Suprapubic skin (tissue), 3 donors: ENCODE measurements around the gene RPTOR.

ENCODE experiments used
- POLR2A ChIP-seq, 2 donors: fragments of 450-650 bp; IDR thresholded peaks; one replicate each; pipeline ENCODE4 v1.6.1; 2017; ENCODE audit warnings: antibody characterized with exemption in 2 of 2, mild to moderate bottlenecking in 2 of 2, moderate library complexity in 2 of 2
- TF ChIP-seq, protein P1 (sequence below), 2 donors: fragments of 200-600 bp in 1 of 2; fragments of 450-650 bp in 1 of 2; sonication (generic) in 1 of 2; IDR thresholded peaks; one replicate each; pipeline ENCODE4 v1.5.1; 2016 to 2019; ENCODE audit warnings: antibody characterized with exemption in 2 of 2, mild to moderate bottlenecking in 1 of 2, moderate library complexity in 1 of 2

DNA sequence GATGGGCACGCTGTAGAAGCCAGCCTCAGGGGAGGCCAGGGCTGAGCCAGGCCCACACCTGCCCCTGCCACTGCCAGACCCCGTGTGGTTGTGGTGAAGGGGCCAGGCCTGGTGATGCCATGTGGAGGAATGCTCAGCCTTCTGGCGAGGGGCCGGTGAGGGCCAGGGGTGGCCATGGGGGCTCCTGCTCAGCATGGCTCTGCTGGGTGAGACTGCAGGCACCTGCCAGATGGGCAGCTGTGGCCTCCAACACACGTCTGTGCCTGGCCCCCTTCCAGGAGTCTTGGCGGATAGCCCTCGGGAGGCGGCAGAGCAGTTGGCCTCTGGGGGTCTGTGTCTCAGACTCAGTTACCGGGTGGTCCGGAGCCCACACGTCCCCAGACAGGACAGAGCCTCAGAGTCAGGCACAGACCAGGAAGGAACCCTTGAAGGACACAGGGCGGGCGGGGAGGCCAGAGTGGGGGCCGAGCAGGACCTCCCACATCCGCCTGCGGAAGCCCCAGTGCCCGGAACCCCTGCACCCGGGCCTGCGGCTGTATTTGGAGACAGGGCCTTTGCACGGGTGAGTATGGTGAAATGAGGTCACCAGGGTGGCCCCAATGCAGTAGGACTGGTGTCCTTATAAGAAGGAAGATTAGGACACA lies 424.5 kb downstream of the RPTOR start:
- TF ChIP-seq, protein P1, sequence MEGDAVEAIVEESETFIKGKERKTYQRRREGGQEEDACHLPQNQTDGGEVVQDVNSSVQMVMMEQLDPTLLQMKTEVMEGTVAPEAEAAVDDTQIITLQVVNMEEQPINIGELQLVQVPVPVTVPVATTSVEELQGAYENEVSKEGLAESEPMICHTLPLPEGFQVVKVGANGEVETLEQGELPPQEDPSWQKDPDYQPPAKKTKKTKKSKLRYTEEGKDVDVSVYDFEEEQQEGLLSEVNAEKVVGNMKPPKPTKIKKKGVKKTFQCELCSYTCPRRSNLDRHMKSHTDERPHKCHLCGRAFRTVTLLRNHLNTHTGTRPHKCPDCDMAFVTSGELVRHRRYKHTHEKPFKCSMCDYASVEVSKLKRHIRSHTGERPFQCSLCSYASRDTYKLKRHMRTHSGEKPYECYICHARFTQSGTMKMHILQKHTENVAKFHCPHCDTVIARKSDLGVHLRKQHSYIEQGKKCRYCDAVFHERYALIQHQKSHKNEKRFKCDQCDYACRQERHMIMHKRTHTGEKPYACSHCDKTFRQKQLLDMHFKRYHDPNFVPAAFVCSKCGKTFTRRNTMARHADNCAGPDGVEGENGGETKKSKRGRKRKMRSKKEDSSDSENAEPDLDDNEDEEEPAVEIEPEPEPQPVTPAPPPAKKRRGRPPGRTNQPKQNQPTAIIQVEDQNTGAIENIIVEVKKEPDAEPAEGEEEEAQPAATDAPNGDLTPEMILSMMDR (IDR thresholded peaks at IDR 0.05): no peak
- no peak for TF ChIP-seq POLR2A (IDR thresholded peaks at IDR 0.05)
